GM19324 (cell line): ENCODE results near the gene METTL18.

Source experiments
- ATAC-seq: cut with Tn5 transposase; IDR thresholded peaks from one replicate; pipeline ENCODE4 v1.9.1; 2021; ENCODE audit warnings: mild to moderate bottlenecking, moderate library complexity; ENCODE audit not compliant: unreplicated experiment, low FRiP score

METTL18 gene

GRCh38 chr1:169786974-169787373 is 7.7 kb downstream of the METTL18 start:
- no peak for ATAC-seq

GRCh38 chr1:169785267-169785666 is 9.4 kb downstream of the METTL18 start:
- no peak for ATAC-seq

- ATAC-seq = no peak
Observed at GRCh38 chr1:169784102-169784501, 10.6 kb downstream of the METTL18 start.

GRCh38 chr1:169782596-169782995 is 12.1 kb downstream of the METTL18 start:
- no peak for ATAC-seq

GRCh38 chr1:169779970-169780369 is 14.7 kb downstream of the METTL18 start:
- ATAC-seq = no peak

- ATAC-seq = no peak
Observed at GRCh38 chr1:169779150-169779549, 15.6 kb downstream of the METTL18 start.

GRCh38 chr1:169776440-169776839 is 18.3 kb downstream of the METTL18 start:
- no peak for ATAC-seq

- ATAC-seq = no peak
Observed at GRCh38 chr1:169768161-169768560, 26.5 kb downstream of the METTL18 start.

GRCh38 chr1:169765580-169766331 is 29.0 kb downstream of the METTL18 start:
- ATAC-seq = no peak

- no peak for ATAC-seq
Observed at GRCh38 chr1:169764919-169765318, 29.8 kb downstream of the METTL18 start.

GRCh38 chr1:169762699-169763098 is 32.0 kb downstream of the METTL18 start:
- ATAC-seq = no peak

GRCh38 chr1:169759038-169759437 is 35.7 kb downstream of the METTL18 start:
- ATAC-seq = no peak

- no peak for ATAC-seq
Observed at GRCh38 chr1:169753549-169753948, 41.2 kb downstream of the METTL18 start.

- ATAC-seq = no peak
Observed at GRCh38 chr1:169750041-169750440, 44.7 kb downstream of the METTL18 start.

GRCh38 chr1:169746550-169746949 is 48.2 kb downstream of the METTL18 start:
- no peak for ATAC-seq

GRCh38 chr1:169745015-169745861 is 49.5 kb downstream of the METTL18 start:
- no peak for ATAC-seq
